ENCODE results near the gene ZNF468.
"Not testable (repeated sequence)": the region's sequence is repeated elsewhere in the genome, so short reads cannot be mapped to it uniquely, and the experiment has no call there.

The ZNF468 gene

GRCh38 chr19:52823676-52824075, 33.7 kb downstream of the ZNF468 start:
- DNase-seq: no peak

- DNase-seq: peak; percentile 90
Measured at GRCh38 chr19:52821204-52821960, 36.0 kb downstream of the ZNF468 start, which contains the start of gene ZNF28. ZNF28 (minus strand) TSS chr19:52821633; CDS start chr19:52817958, 3,675 bp downstream.

- peak; percentile 48 for DNase-seq
Measured at GRCh38 chr19:52820472-52821203, 36.8 kb downstream of the ZNF468 start.

GRCh38 chr19:52809801-52810200, 47.6 kb downstream of the ZNF468 start:
- no peak for DNase-seq

GRCh38 chr19:52799950-52800640, 57.3 kb downstream of the ZNF468 start:
- DNase-seq: not testable (repeated sequence)

GRCh38 chr19:52789440-52789839, 68.0 kb downstream of the ZNF468 start:
- no peak for DNase-seq

Data from DMS53 (cell line).